Suprapubic skin (tissue), 4 donors: ENCODE measurements around the gene BCAS1. TPM values are rescaled to one million over a fixed set of nuclear protein-coding genes. Genes with fewer than 3 reads are reported as not detected.

Experiments used
- DNase-seq, 2 donors: peaks; one replicate each; pipeline ENCODE4 v3.0.0-alpha.2; 2019; ENCODE audit warnings: low spot score in 2 of 2
- H3K27ac ChIP-seq: fragments of 200-600 bp; sonication (generic); one replicate; pipeline ENCODE4 v1.5.1; 2019
- H3K27me3 ChIP-seq: fragments of 200-600 bp; sonication (generic); one replicate; pipeline ENCODE4 v1.5.1; 2019
- H3K36me3 ChIP-seq: fragments of 200-600 bp; sonication (generic); one replicate; pipeline ENCODE4 v1.5.1; 2019
- H3K4me1 ChIP-seq: fragments of 200-600 bp; sonication (generic); one replicate; pipeline ENCODE4 v1.5.1; 2019
- H3K4me3 ChIP-seq: fragments of 200-600 bp; sonication (generic); one replicate; pipeline ENCODE4 v1.5.1; 2019; ENCODE audit warnings: mild to moderate bottlenecking
- H3K9me3 ChIP-seq: fragments of 200-600 bp; sonication (generic); one replicate; pipeline ENCODE4 v1.5.1; 2019
- EP300 ChIP-seq: sonication (generic); formaldehyde crosslinking; IDR thresholded peaks from one replicate; pipeline ENCODE4 v1.6.1; 2017; ENCODE audit warnings: antibody characterized with exemption
- POLR2A ChIP-seq, 2 donors: fragments of 450-650 bp; IDR thresholded peaks; one replicate each; pipeline ENCODE4 v1.6.1; 2017; ENCODE audit warnings: antibody characterized with exemption in 2 of 2, mild to moderate bottlenecking in 2 of 2, moderate library complexity in 2 of 2
- POLR2AphosphoS5 ChIP-seq, 3 donors: sonication (generic); formaldehyde crosslinking; IDR thresholded peaks; one replicate each; pipeline ENCODE4 v1.6.1; 2017; ENCODE audit warnings: antibody characterized with exemption in 3 of 3
- WGBS: methylation state at CpG from one replicate; pipeline ENCODE4 v1.1.5; 2018; 5-methylcytosine and 5-hydroxymethylcytosine counted together
- total RNA-seq, 4 donors: library from RNA; depleted of rRNA; stranded (reverse); fragments of >200 nt; gene quantifications; one replicate each; pipeline ENCODE4 v1.1.0, GENCODE V29; 2016
- TF ChIP-seq, protein P1 (sequence below), 2 donors: fragments of 200-600 bp in 1 of 2; fragments of 450-650 bp in 1 of 2; sonication (generic) in 1 of 2; IDR thresholded peaks; one replicate each; pipeline ENCODE4 v1.5.1; 2016 to 2019; ENCODE audit warnings: antibody characterized with exemption in 2 of 2, mild to moderate bottlenecking in 1 of 2, moderate library complexity in 1 of 2

The BCAS1 gene
- total RNA-seq, 4 donors from 2014 or later, result 1.7 to 3.4 (median 2.1) TPM

- DNase-seq, result no peak
- WGBS, result 63% methylated on average over 5 of the region's 5 CpGs
- Histone ChIP-seq H3K27ac (no peak overlapping the region), H3K27me3 (no peaks in the 10 kb centered on the region), H3K9me3 (no peaks in the 10 kb centered on the region), H3K4me1 (no peaks in the 10 kb centered on the region), H3K36me3 (no peaks in the 10 kb centered on the region), H3K4me3 (no peak overlapping the region)
- TF ChIP-seq EP300, result no peak
Measured at GRCh38 chr20:54084727-54085388, 14.5 kb upstream of the BCAS1 start.

GRCh38 chr20:54084193-54084592 lies 13.8 kb upstream of the BCAS1 start:
- H3K4me1 ChIP-seq, result no peaks in the 10 kb centered on the region
- no peak overlapping the region for H3K27ac ChIP-seq
- H3K36me3 ChIP-seq, result no peaks in the 10 kb centered on the region
- no peaks in the 10 kb centered on the region for H3K9me3 ChIP-seq
- TF ChIP-seq, protein P1, sequence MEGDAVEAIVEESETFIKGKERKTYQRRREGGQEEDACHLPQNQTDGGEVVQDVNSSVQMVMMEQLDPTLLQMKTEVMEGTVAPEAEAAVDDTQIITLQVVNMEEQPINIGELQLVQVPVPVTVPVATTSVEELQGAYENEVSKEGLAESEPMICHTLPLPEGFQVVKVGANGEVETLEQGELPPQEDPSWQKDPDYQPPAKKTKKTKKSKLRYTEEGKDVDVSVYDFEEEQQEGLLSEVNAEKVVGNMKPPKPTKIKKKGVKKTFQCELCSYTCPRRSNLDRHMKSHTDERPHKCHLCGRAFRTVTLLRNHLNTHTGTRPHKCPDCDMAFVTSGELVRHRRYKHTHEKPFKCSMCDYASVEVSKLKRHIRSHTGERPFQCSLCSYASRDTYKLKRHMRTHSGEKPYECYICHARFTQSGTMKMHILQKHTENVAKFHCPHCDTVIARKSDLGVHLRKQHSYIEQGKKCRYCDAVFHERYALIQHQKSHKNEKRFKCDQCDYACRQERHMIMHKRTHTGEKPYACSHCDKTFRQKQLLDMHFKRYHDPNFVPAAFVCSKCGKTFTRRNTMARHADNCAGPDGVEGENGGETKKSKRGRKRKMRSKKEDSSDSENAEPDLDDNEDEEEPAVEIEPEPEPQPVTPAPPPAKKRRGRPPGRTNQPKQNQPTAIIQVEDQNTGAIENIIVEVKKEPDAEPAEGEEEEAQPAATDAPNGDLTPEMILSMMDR (IDR thresholded peaks at IDR 0.05), result no peak
- no peak for TF ChIP-seq POLR2A (IDR thresholded peaks at IDR 0.05)
- TF ChIP-seq EP300, result no peak
- TF ChIP-seq POLR2AphosphoS5 (IDR thresholded peaks at IDR 0.05), result no peak
- DNase-seq, result no peak
- no peak overlapping the region for H3K4me3 ChIP-seq
- no peaks in the 10 kb centered on the region for H3K27me3 ChIP-seq

GRCh38 chr20:54083459-54083858 lies 13.1 kb upstream of the BCAS1 start:
- H3K36me3 ChIP-seq, result no peaks in the 10 kb centered on the region
- H3K4me3 ChIP-seq, result no peak overlapping the region
- no peaks in the 10 kb centered on the region for H3K4me1 ChIP-seq
- no peaks in the 10 kb centered on the region for H3K9me3 ChIP-seq
- no peaks in the 10 kb centered on the region for H3K27me3 ChIP-seq
- DNase-seq, result no peak
- no peak overlapping the region for H3K27ac ChIP-seq
- no peak for TF ChIP-seq POLR2AphosphoS5 (IDR thresholded peaks at IDR 0.05)
- TF ChIP-seq EP300, result no peak
- TF ChIP-seq, protein P1 (IDR thresholded peaks at IDR 0.05), result no peak
- no peak for TF ChIP-seq POLR2A (IDR thresholded peaks at IDR 0.05)

DNA sequence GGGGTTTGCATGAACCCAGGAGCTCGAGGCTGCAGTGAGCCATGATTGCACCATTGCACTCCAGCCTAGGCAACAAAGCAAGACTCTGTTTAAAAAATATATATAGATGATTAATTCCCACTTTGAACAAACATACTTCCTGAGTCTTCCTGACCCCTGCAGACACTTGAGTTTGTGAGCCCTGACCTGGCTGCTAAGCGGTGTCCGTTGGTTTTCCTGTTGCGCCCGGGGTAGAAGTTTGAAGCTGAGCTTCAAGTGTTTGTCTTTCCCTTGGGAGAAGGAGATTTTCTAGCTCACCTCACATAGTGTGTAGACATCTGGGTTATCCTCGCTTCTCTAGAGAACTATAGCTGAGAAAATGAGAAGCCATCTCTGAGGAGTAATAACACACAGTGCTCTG lies 11.7 kb upstream of the BCAS1 start:
- Histone ChIP-seq H3K27ac (no peak overlapping the region), H3K4me1 (no peaks in the 10 kb centered on the region), H3K36me3 (no peaks in the 10 kb centered on the region), H3K27me3 (no peaks in the 10 kb centered on the region), H3K9me3 (no peaks in the 10 kb centered on the region), H3K4me3 (no peak overlapping the region)
- TF ChIP-seq, protein P1 (IDR thresholded peaks at IDR 0.05), result no peak
- TF ChIP-seq POLR2AphosphoS5 (IDR thresholded peaks at IDR 0.05) (no peak), EP300 (no peak)
- 84% methylated on average over 6 of the region's 6 CpGs for WGBS
- no peak for DNase-seq

DNA sequence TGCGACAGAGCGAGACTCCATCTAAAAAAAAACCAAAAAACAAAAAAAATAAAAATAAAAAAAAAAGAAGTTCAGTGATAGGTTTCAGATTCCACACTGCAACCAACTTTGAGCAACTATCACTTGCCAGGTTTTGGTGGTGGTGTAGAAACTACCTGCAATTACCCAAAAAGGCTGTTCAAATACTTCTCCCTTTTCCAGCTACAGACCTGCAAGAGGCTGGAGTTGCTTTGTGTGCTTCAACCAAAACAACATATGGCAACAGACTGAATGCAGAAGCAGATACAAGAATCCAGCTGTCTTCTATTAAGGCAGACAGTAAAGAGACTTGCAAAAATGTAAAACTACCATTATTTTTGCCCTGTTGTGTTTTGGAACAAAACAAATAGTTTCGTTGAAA lies 9.3 kb upstream of the BCAS1 start:
- 68% methylated on average over 3 of the region's 3 CpGs for WGBS
- no peaks in the 10 kb centered on the region for H3K9me3 ChIP-seq
- H3K4me3 ChIP-seq, result no peak overlapping the region
- TF ChIP-seq POLR2A (IDR thresholded peaks at IDR 0.05), result no peak
- TF ChIP-seq, protein P1 (IDR thresholded peaks at IDR 0.05), result no peak
- TF ChIP-seq EP300, result no peak
- no peak for TF ChIP-seq POLR2AphosphoS5 (IDR thresholded peaks at IDR 0.05)
- DNase-seq, result no peak
- H3K36me3 ChIP-seq, result no peaks in the 10 kb centered on the region
- H3K27ac ChIP-seq, result no peak overlapping the region
- H3K4me1 ChIP-seq, result no peaks in the 10 kb centered on the region
- no peaks in the 10 kb centered on the region for H3K27me3 ChIP-seq
